Uterus (tissue), 4 donors: Measurements from ENCODE around the gene TEX13C. TPM values are rescaled to one million over a fixed set of nuclear protein-coding genes. Genes with fewer than 3 reads are reported as not detected.
"Not testable (repeated sequence)": the region's sequence is repeated elsewhere in the genome, so short reads cannot be mapped to it uniquely, and the experiment has no call there.

Experiments
- DNase-seq, 2 donors: peaks; one replicate each; pipeline ENCODE4 v3.0.0-alpha.2; 2019 to 2020
- H3K27ac ChIP-seq, 2 donors: fragments of 200-600 bp; sonication (generic); 1 replicate in 1 of 2; 2 replicates in 1 of 2; pipeline ENCODE4 v1.5.1; 2016 to 2018
- H3K27me3 ChIP-seq, 2 donors: fragments of 200-600 bp; sonication (generic); one replicate each; pipeline ENCODE4 v1.5.1; 2018 to 2019; ENCODE audit warnings: control low read depth in 1 of 2
- H3K36me3 ChIP-seq, 2 donors: fragments of 200-600 bp; sonication (generic); one replicate each; pipeline ENCODE4 v1.5.1; 2019; ENCODE audit warnings: control low read depth in 1 of 2
- H3K4me1 ChIP-seq, 2 donors: fragments of 200-600 bp; sonication (generic); one replicate each; pipeline ENCODE4 v1.5.1; 2018 to 2019; ENCODE audit warnings: control low read depth in 1 of 2
- H3K4me3 ChIP-seq, 2 donors: fragments of 200-600 bp; sonication (generic); 1 replicate in 1 of 2; 2 replicates in 1 of 2; pipeline ENCODE4 v1.5.1; 2018 to 2019; ENCODE audit warnings: mild to moderate bottlenecking in 1 of 2
- H3K9me3 ChIP-seq, 2 donors: fragments of 200-600 bp; sonication (generic); one replicate each; pipeline ENCODE4 v1.5.1; 2019; ENCODE audit warnings: control low read depth in 1 of 2
- CTCF ChIP-seq, 4 experiments: fragments of 200-600 bp in 2 of 4; fragments of 450-650 bp in 2 of 4; sonication (generic) in 2 of 4; IDR thresholded peaks; one replicate each; pipeline ENCODE4 v1.5.1; 2016 to 2019; ENCODE audit warnings: antibody characterized with exemption in 4 of 4, mild to moderate bottlenecking in 2 of 4, moderate library complexity in 1 of 4
- POLR2A ChIP-seq, 2 donors: fragments of 450-650 bp; IDR thresholded peaks; one replicate each; pipeline ENCODE4 v1.6.1; 2016; ENCODE audit warnings: antibody characterized with exemption in 2 of 2, mild to moderate bottlenecking in 1 of 2, moderate library complexity in 1 of 2
- intact Hi-C: fragments of 100-400 bp; cut with DNase I; formaldehyde crosslinking; loops from one replicate; pipeline ENCODE4 v1.15.1; 2023; ENCODE audit warnings: low total_unique reads
- total RNA-seq, 4 donors: library from RNA; depleted of rRNA in 3 of 4; stranded (reverse); fragments of >200 nt in 3 of 4; gene quantifications; one replicate each; pipeline versions ENCODE4 v1.1.0 to v1.2.4, GENCODE V29; 2014 to 2023
- donor health status: DM: yes; HTN: yes; CAD: no.

The TEX13C gene
- total RNA-seq, 4 donors from 2014 or later = not detected

- H3K27ac ChIP-seq = no peak overlapping the region
These were observed 11.0 kb upstream of the TEX13C start for GRCh38 chrX:125308653-125309052.

GRCh38 chrX:125319166-125319565, 505 bp upstream of the TEX13C start:
- H3K27me3 ChIP-seq, H3K9me3 ChIP-seq, H3K4me3 ChIP-seq, H3K36me3 ChIP-seq, intact Hi-C loops, H3K27ac ChIP-seq, DNase-seq, H3K4me1 ChIP-seq: not testable (repeated sequence)

More at GRCh38 chrX:125308653-125309052, 11.0 kb upstream of the TEX13C start:
- H3K27me3 ChIP-seq = no peaks in the 10 kb centered on the region
- no peak overlapping the region for H3K4me3 ChIP-seq
- no peaks in the 10 kb centered on the region for H3K9me3 ChIP-seq
- intact Hi-C loops = no loop called here
- no peak for DNase-seq
- H3K4me1 ChIP-seq = no peaks in the 10 kb centered on the region
- no peak for TF ChIP-seq CTCF (IDR thresholded peaks at IDR 0.05)
- TF ChIP-seq POLR2A (IDR thresholded peaks at IDR 0.05) = no peak
- no peaks in the 10 kb centered on the region for H3K36me3 ChIP-seq

GRCh38 chrX:125322431-125322830, 2.8 kb downstream of the TEX13C start:
- H3K27me3 ChIP-seq = no peaks in the 10 kb centered on the region

GRCh38 chrX:125326599-125326998, 6.9 kb downstream of the TEX13C start:
- intact Hi-C loops = no loop called here
- no peak overlapping the region for H3K4me3 ChIP-seq
- no peaks in the 10 kb centered on the region for H3K36me3 ChIP-seq
- DNase-seq = no peak
- H3K4me1 ChIP-seq = no peaks in the 10 kb centered on the region
- H3K27me3 ChIP-seq = no peaks in the 10 kb centered on the region
- H3K27ac ChIP-seq = no peak overlapping the region
- no peak for TF ChIP-seq CTCF (IDR thresholded peaks at IDR 0.05)
- TF ChIP-seq POLR2A (IDR thresholded peaks at IDR 0.05) = no peak
- H3K9me3 ChIP-seq = no peaks in the 10 kb centered on the region

More at GRCh38 chrX:125322431-125322830, 2.8 kb downstream of the TEX13C start:
- no peak for DNase-seq
- no peaks in the 10 kb centered on the region for H3K9me3 ChIP-seq
- H3K4me1 ChIP-seq = no peaks in the 10 kb centered on the region
- no peak overlapping the region for H3K4me3 ChIP-seq
- H3K27ac ChIP-seq = no peak overlapping the region
- no peaks in the 10 kb centered on the region for H3K36me3 ChIP-seq
- intact Hi-C loops = no loop called here
- TF ChIP-seq CTCF (IDR thresholded peaks at IDR 0.05) = no peak
- no peak for TF ChIP-seq POLR2A (IDR thresholded peaks at IDR 0.05)

GRCh38 chrX:125327891-125328290, 8.2 kb downstream of the TEX13C start:
- H3K4me1 ChIP-seq = no peaks in the 10 kb centered on the region
- no peaks in the 10 kb centered on the region for H3K27me3 ChIP-seq
- TF ChIP-seq CTCF (IDR thresholded peaks at IDR 0.05) (no peak), POLR2A (IDR thresholded peaks at IDR 0.05) (no peak)
- no peak for DNase-seq
- intact Hi-C loops = no loop called here
- H3K9me3 ChIP-seq = no peaks in the 10 kb centered on the region
- H3K36me3 ChIP-seq = no peaks in the 10 kb centered on the region
- H3K4me3 ChIP-seq = no peak overlapping the region
- no peak overlapping the region for H3K27ac ChIP-seq

- H3K36me3 ChIP-seq = no peaks in the 10 kb centered on the region
- H3K4me3 ChIP-seq = no peak overlapping the region
- TF ChIP-seq POLR2A (IDR thresholded peaks at IDR 0.05) = no peak
- TF ChIP-seq CTCF (IDR thresholded peaks at IDR 0.05) = no peak
- H3K27ac ChIP-seq = no peak overlapping the region
- no peak for DNase-seq
- H3K4me1 ChIP-seq = no peaks in the 10 kb centered on the region
- H3K27me3 ChIP-seq = no peaks in the 10 kb centered on the region
- intact Hi-C loops = no loop called here
- H3K9me3 ChIP-seq = no peaks in the 10 kb centered on the region
These were observed 13.9 kb downstream of the TEX13C start for GRCh38 chrX:125333583-125333982.
